GM20000 (cell line): ENCODE measurements around the gene CMTM8.

ENCODE experiments used
- DNase-seq: peaks from one replicate; pipeline ENCODE4 v3.0.0; 2012; ENCODE audit warnings: low spot score
- TF ChIP-seq, protein P1 (sequence below): IDR thresholded peaks from 2 replicates; pipeline ENCODE4 v1.5.1; 2012; ENCODE audit warnings: mild to moderate bottlenecking, control low read depth; ENCODE audit errors: extremely low read depth, missing control alignments

CMTM8 gene

DNA sequence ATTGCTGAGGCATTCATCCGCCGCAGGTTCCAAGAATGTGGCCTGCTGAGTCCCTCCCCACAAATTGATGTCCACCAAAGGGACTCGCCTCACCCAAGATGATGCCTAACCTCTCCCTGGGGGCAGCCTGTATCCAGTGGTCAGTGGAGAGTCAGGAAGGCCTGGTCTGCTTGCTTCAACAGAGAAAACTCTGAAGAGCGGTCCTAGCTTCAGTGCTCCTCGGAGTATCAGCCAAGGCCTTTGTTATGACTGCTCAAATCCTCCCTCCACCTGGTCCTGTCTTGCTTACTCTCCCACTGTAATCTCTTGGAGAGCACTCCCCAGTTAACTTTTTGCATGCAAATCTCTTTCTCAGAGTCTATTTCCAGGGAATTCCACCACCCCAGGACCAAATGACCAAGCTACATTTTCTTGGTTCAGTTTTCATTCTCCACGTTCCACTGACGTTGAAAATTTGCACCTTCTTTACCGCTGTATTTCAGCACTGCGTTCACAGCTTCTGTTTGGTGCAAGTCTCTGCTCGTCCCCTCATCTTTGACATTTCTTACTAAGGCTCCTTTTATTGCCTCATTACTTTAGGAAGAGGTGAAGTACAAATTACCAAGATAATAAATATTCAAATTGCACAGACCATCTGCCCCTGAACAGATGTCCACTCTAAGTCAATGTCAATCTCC lies 175.5 kb downstream of the CMTM8 start:
- no peak for DNase-seq
- TF ChIP-seq, protein P1, sequence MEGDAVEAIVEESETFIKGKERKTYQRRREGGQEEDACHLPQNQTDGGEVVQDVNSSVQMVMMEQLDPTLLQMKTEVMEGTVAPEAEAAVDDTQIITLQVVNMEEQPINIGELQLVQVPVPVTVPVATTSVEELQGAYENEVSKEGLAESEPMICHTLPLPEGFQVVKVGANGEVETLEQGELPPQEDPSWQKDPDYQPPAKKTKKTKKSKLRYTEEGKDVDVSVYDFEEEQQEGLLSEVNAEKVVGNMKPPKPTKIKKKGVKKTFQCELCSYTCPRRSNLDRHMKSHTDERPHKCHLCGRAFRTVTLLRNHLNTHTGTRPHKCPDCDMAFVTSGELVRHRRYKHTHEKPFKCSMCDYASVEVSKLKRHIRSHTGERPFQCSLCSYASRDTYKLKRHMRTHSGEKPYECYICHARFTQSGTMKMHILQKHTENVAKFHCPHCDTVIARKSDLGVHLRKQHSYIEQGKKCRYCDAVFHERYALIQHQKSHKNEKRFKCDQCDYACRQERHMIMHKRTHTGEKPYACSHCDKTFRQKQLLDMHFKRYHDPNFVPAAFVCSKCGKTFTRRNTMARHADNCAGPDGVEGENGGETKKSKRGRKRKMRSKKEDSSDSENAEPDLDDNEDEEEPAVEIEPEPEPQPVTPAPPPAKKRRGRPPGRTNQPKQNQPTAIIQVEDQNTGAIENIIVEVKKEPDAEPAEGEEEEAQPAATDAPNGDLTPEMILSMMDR = no peak

DNA sequence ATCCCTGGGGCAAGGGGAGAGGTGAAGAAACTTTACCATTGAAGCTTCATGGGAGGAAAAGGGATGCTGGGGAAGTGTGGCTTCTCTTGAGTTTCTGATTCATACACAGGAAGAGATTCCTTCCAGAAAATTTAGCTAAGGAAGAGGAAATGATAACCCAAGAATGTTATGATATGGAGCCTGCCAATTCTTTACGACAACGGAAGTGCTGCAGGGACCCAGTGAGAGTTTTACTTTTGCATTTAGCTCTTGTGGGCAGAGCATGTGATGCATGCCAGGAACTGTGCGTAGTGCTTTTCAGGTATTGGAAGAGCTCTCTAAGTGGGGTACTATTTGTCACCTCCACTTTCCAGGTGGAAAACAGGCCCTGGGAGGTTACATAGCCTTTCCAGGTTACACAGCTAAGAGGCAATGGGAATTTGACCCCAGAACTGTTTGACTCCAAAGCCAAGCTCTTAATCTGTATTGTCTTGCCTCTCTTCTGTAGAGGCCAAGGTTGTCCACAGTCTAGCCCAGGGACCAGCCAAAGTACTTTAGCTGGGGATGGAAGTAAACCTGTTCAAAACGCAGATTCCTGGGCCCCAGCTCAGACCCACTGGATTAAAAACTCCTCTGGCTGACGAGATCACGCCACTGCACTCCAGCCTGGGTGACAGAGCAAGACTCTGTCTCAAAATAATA lies 176.2 kb downstream of the CMTM8 start:
- TF ChIP-seq, protein P1 = no peak
- DNase-seq = no peak

DNA sequence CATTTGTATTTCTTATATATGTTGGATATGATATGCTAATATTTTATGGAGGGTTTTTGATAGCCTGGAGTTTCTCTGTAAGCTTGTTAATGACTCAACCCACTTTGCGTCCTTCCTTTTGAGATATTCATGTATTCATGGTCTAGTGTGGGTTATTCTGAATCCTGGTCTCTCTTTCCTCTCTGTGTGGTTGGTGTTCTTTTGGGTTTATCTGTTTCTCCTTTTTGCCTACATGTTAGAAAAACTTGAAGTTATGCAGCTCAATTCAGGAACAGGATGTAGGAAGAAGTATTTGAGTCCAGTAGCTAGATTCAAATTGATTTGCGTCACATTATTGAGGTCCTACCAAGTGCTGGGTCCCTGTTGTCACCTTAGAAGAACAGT lies 181.3 kb downstream of the CMTM8 start:
- DNase-seq = no peak
- TF ChIP-seq, protein P1 = no peak
